LHCN-M2 (cell line): ENCODE results near the gene TCEAL7. TPM values are rescaled to one million over a fixed set of nuclear protein-coding genes. Genes with fewer than 3 reads are reported as not detected.
A peak's percentile ranks its signal among the peaks of the same experiment; 100 is the strongest.

Source experiments
- DNase-seq: peaks from one replicate; pipeline ENCODE4 v3.0.0-alpha.2; 2012; ENCODE audit warnings: low read depth
- total RNA-seq: library from RNA; depleted of rRNA; stranded (reverse); fragments of >200 nt; gene quantifications from 2 replicates; pipeline ENCODE4 v1.2.3, GENCODE V29; 2014; rRNA removed

The TCEAL7 gene
- total RNA-seq, 1 experiment from 2014 or later, result 66.2 TPM

DNA sequence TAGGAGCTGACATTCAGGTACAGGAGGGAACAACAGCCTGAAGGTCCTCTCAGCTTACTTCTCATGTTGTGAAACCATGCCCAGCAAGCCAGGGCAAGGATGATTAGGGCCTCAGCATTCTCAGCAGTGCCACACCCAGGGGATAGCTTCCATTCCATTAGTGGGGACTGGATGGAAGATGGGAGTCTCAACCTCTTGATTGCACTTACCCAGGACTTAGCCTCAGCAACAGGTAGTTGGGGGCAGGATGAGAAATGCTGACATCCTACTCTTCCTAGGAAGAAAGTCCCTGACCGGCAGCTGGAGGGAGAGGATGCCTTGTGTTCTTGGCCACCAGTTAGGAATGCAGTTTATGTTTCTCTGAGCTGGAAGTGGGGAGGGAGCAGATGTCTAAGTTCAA is 37.5 kb downstream of the TCEAL7 start:
- DNase-seq, result peak; percentile 36

GRCh38 chrX:103369479-103369878 is 39.4 kb downstream of the TCEAL7 start:
- DNase-seq, result no peak

DNA sequence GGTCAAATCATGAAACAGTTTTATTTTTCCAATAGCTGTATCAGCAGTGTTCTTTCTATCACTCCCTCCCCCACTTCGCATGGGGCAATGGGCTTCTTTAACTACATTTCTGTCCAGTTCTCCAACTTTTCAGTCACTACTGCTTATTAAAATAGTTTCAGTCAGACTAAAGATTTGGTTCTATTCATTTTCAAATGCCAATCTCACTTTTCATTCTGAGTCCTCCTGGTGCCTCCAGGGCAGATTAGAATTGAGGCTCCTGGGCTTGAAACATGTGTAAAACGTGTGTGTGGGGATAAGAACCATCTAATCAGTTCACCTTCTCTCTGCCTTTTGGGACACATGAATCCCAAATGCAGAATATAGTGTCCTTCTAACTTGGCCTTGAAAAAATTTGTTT is 42.8 kb downstream of the TCEAL7 start:
- DNase-seq, result no peak

GRCh38 chrX:103373581-103373980 is 43.5 kb downstream of the TCEAL7 start:
- DNase-seq, result no peak

GRCh38 chrX:103376118-103376978 is 46.3 kb downstream of the TCEAL7 start, which contains the start of gene BEX3:
Gene BEX3 (plus strand): TSS chrX:103376538. CDS start chrX:103377522, 984 bp downstream.
- peak; percentile 61 for DNase-seq

DNA sequence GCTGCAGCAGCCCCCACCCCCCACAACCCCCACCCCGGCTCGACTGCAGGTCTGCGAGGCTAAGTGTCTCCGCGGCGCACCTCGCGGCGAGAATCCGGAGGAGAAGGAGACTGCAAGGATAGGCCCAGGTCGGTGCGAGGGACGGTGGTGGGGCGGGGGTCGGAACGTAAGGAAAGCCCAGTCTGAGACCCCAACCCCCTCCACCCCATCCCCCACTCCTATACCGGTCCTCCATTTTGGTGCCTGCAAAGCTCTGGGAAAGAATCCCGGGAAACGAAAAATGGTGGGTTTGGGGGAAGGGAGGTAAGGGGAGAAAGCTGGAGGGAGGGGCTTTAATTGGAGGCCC is 46.9 kb downstream of the TCEAL7 start:
- DNase-seq, result peak; percentile 52

- DNase-seq, result no peak
Measured at GRCh38 chrX:103378990-103379389, 49.0 kb downstream of the TCEAL7 start.

Other genes with a start within 250 kb of the TCEAL7 start
- 0.46 and 2.4 TPM in 2 replicates for gene NXF3, start 237.1 kb upstream of the TCEAL7 start, total RNA-seq
- gene BEX4, start 115.1 kb upstream of the TCEAL7 start, total RNA-seq, result 1.5 and 1.9 TPM in 2 replicates
- gene TCEAL8, start 75.1 kb upstream of the TCEAL7 start, total RNA-seq, result 144 and 146 TPM in 2 replicates
- gene TCEAL5, start 53.5 kb upstream of the TCEAL7 start, total RNA-seq, result not detected in 2 replicates
- gene BEX2, start 19.2 kb upstream of the TCEAL7 start, total RNA-seq, result 0.57 and 0.58 TPM in 2 replicates
- gene TCEAL9, start 26.3 kb downstream of the TCEAL7 start, total RNA-seq, result 224 and 277 TPM in 2 replicates
- gene BEX3, start 46.3 kb downstream of the TCEAL7 start, total RNA-seq, result 354 and 380 TPM in 2 replicates
- gene RAB40A, start 189.2 kb downstream of the TCEAL7 start, total RNA-seq, result 0.11 and 0.38 TPM in 2 replicates